Measurements from ENCODE around the gene LMAN1L.

Gene LMAN1L

GRCh38 chr15:74832826-74833225, 20.2 kb downstream of the LMAN1L start:
- no peak overlapping the region for H3K9ac ChIP-seq (ENCODE audit: low read length)
- H3K4me2 ChIP-seq (ENCODE audit: low read depth, low read length) = no peak overlapping the region

GRCh38 chr15:74833376-74834107, 20.9 kb downstream of the LMAN1L start:
- no peak for TF ChIP-seq CTCF (IDR thresholded peaks at IDR 0.05; ENCODE audit: low read length)
- TF ChIP-seq EZH2 (optimal IDR thresholded peaks at IDR 0.05; ENCODE audit: low read depth, low read length) = no peak
- TF ChIP-seq EZH2phosphoT487 (IDR thresholded peaks at IDR 0.05; ENCODE audit: low read length) = no peak
- H3K9me3 ChIP-seq (replicated peaks; ENCODE audit: insufficient read depth, low read length) = no peaks in the 10 kb centered on the region
- no peaks in the 10 kb centered on the region for H3K36me3 ChIP-seq (replicated peaks; ENCODE audit: insufficient read depth, low read length)
- H3K27me3 ChIP-seq (replicated peaks; ENCODE audit: insufficient read depth, low read length) = peaks cover 21% of the 10 kb centered on the region
- no peaks in the 10 kb centered on the region for H3F3A ChIP-seq (ENCODE audit: insufficient read depth, low read length)
- H3K9ac ChIP-seq (ENCODE audit: low read length) = no peak overlapping the region
- H3K27ac ChIP-seq (ENCODE audit: low read length) = no peak overlapping the region
- no peaks in the 10 kb centered on the region for H3K4me1 ChIP-seq (ENCODE audit: low read length)
- no peaks in the 10 kb centered on the region for H4K20me1 ChIP-seq (ENCODE audit: insufficient read depth, low read length)
- no peak overlapping the region for H3K4me3 ChIP-seq (ENCODE audit: low read length)
- H3K79me2 ChIP-seq (ENCODE audit: low read length) = no peaks in the 10 kb centered on the region
- DNase-seq = no peak
- no peak overlapping the region for H2AFZ ChIP-seq (ENCODE audit: low read length)
- H3K4me2 ChIP-seq (ENCODE audit: low read depth, low read length) = no peak overlapping the region
- H3K9me2 ChIP-seq (replicated peaks; ENCODE audit: insufficient read depth, low read length) = no peaks in the 10 kb centered on the region

More at GRCh38 chr15:74832826-74833225, 20.2 kb downstream of the LMAN1L start:
- TF ChIP-seq EZH2phosphoT487 (IDR thresholded peaks at IDR 0.05; ENCODE audit: low read length) (no peak), CTCF (IDR thresholded peaks at IDR 0.05; ENCODE audit: low read length) (no peak), EZH2 (optimal IDR thresholded peaks at IDR 0.05; ENCODE audit: low read depth, low read length) (no peak)
- Histone ChIP-seq H4K20me1 (ENCODE audit: insufficient read depth, low read length) (no peaks in the 10 kb centered on the region), H3K27ac (ENCODE audit: low read length) (no peak overlapping the region), H3K79me2 (ENCODE audit: low read length) (no peaks in the 10 kb centered on the region), H3K9me3 (replicated peaks; ENCODE audit: insufficient read depth, low read length) (no peaks in the 10 kb centered on the region), H3K4me3 (ENCODE audit: low read length) (no peak overlapping the region), H2AFZ (ENCODE audit: low read length) (no peak overlapping the region), H3K27me3 (replicated peaks; ENCODE audit: insufficient read depth, low read length) (peaks cover 28% of the 10 kb centered on the region), H3K36me3 (replicated peaks; ENCODE audit: insufficient read depth, low read length) (no peaks in the 10 kb centered on the region), H3K4me1 (ENCODE audit: low read length) (no peaks in the 10 kb centered on the region), H3K9me2 (replicated peaks; ENCODE audit: insufficient read depth, low read length) (no peaks in the 10 kb centered on the region), H3F3A (ENCODE audit: insufficient read depth, low read length) (no peaks in the 10 kb centered on the region)
- no peak for DNase-seq

- Histone ChIP-seq H4K20me1 (ENCODE audit: insufficient read depth, low read length) (no peaks in the 10 kb centered on the region), H3K27ac (ENCODE audit: low read length) (no peak overlapping the region), H2AFZ (ENCODE audit: low read length) (no peak overlapping the region), H3K4me3 (ENCODE audit: low read length) (no peak overlapping the region), H3F3A (ENCODE audit: insufficient read depth, low read length) (no peaks in the 10 kb centered on the region), H3K4me1 (ENCODE audit: low read length) (no peaks in the 10 kb centered on the region), H3K4me2 (ENCODE audit: low read depth, low read length) (no peak overlapping the region), H3K27me3 (replicated peaks; ENCODE audit: insufficient read depth, low read length) (peaks cover 10% of the 10 kb centered on the region; the same call in 1 of the 2 replicates), H3K36me3 (replicated peaks; ENCODE audit: insufficient read depth, low read length) (no peaks in the 10 kb centered on the region), H3K9me2 (replicated peaks; ENCODE audit: insufficient read depth, low read length) (no peaks in the 10 kb centered on the region), H3K9me3 (replicated peaks; ENCODE audit: insufficient read depth, low read length) (no peaks in the 10 kb centered on the region), H3K79me2 (ENCODE audit: low read length) (no peaks in the 10 kb centered on the region), H3K9ac (ENCODE audit: low read length) (no peak overlapping the region)
- peak; percentile 84 for TF ChIP-seq CTCF (IDR thresholded peaks at IDR 0.05; ENCODE audit: low read length)
- no peak for TF ChIP-seq EZH2 (optimal IDR thresholded peaks at IDR 0.05; ENCODE audit: low read depth, low read length)
- no peak for TF ChIP-seq EZH2phosphoT487 (IDR thresholded peaks at IDR 0.05; ENCODE audit: low read length)
- DNase-seq = peak; percentile 46
Observed at GRCh38 chr15:74835312-74835823, 22.7 kb downstream of the LMAN1L start.
